Gastrocnemius medialis (tissue), 4 donors: Measurements from ENCODE around the gene OCA2. TPM values are rescaled to one million over a fixed set of nuclear protein-coding genes. Genes with fewer than 3 reads are reported as not detected.
"Not testable (repeated sequence)": the region's sequence is repeated elsewhere in the genome, so short reads cannot be mapped to it uniquely, and the experiment has no call there.

Source experiments
- ATAC-seq, 2 donors: fragments of 150-250 bp; one replicate each; pipeline ENCODE4 v1.9.1; 2016
- DNase-seq, 2 donors: peaks; one replicate each; pipeline ENCODE4 v3.0.0-alpha.2; 2019
- H3K27ac ChIP-seq, 4 donors: fragments of 200-600 bp; sonication (generic); 1 replicate in 1 of 4; 2 replicates in 3 of 4; pipeline ENCODE4 v1.5.1; 2016 to 2018; ENCODE audit warnings: mild to moderate bottlenecking in 2 of 4, moderate library complexity in 1 of 4
- H3K27me3 ChIP-seq, 3 donors: fragments of 200-600 bp; sonication (generic) in 2 of 3; 1 replicate in 1 of 3; 2 replicates in 2 of 3; pipeline versions ENCODE4 v1.5.1 to v1.6.0; 2016 to 2019; ENCODE audit warnings: mild to moderate bottlenecking in 1 of 3, moderate library complexity in 1 of 3
- H3K36me3 ChIP-seq, 2 donors: fragments of 200-600 bp; sonication (generic) in 1 of 2; one replicate each; pipeline ENCODE4 v1.5.1; 2017 to 2018
- H3K4me1 ChIP-seq, 2 donors: fragments of 200-600 bp; sonication (generic) in 1 of 2; one replicate each; pipeline ENCODE4 v1.5.1; 2016 to 2017; ENCODE audit warnings: mild to moderate bottlenecking in 2 of 2
- H3K4me3 ChIP-seq, 4 donors: fragments of 200-600 bp; sonication (generic) in 3 of 4; 1 replicate in 1 of 4; 2 replicates in 3 of 4; pipeline ENCODE4 v1.5.1; 2016 to 2019; ENCODE audit warnings: mild to moderate bottlenecking in 2 of 4
- H3K9me3 ChIP-seq, 3 donors: fragments of 200-600 bp; sonication (generic) in 2 of 3; 1 replicate in 1 of 3; 2 replicates in 2 of 3; pipeline ENCODE4 v1.5.1; 2016 to 2019
- POLR2A ChIP-seq, 2 donors: fragments of 450-650 bp; IDR thresholded peaks; one replicate each; pipeline ENCODE4 v1.6.1; 2017; ENCODE audit warnings: antibody characterized with exemption in 2 of 2, mild to moderate bottlenecking in 2 of 2, moderate library complexity in 2 of 2
- in situ Hi-C, 4 donors: fragments of 200-750 bp; cut with MboI; loops; one replicate each; pipeline versions ENCODE4 v1.15.0 to v1.8.0; 2017; ENCODE audit warnings: low sequenced_read_pairs in 4 of 4
- intact Hi-C: fragments of 100-400 bp; cut with DNase I; formaldehyde crosslinking; loops from one replicate; pipeline ENCODE4 v1.15.1; 2023; ENCODE audit warnings: low total_unique reads
- total RNA-seq, 4 donors: library from RNA; depleted of rRNA; stranded (reverse); fragments of >200 nt; gene quantifications; one replicate each; pipeline versions ENCODE4 v1.1.0 to v1.2.3, GENCODE V29; 2016
- TF ChIP-seq, protein P1 (sequence below), 5 experiments: fragments of 450-650 bp in 3 of 5; fragments of 200-600 bp in 2 of 5; sonication (generic) in 2 of 5; IDR thresholded peaks in 4 of 5; conservative IDR thresholded peaks in 1 of 5; 1 replicate in 4 of 5; 2 replicates in 1 of 5; pipeline ENCODE4 v1.5.1; 2016 to 2019; ENCODE audit warnings: antibody characterized with exemption in 5 of 5, mild to moderate bottlenecking in 3 of 5, moderate library complexity in 3 of 5

The OCA2 gene
- total RNA-seq, 4 donors from 2014 or later = 0.16 to 0.63 (median 0.41) TPM; not detected in 1

DNA sequence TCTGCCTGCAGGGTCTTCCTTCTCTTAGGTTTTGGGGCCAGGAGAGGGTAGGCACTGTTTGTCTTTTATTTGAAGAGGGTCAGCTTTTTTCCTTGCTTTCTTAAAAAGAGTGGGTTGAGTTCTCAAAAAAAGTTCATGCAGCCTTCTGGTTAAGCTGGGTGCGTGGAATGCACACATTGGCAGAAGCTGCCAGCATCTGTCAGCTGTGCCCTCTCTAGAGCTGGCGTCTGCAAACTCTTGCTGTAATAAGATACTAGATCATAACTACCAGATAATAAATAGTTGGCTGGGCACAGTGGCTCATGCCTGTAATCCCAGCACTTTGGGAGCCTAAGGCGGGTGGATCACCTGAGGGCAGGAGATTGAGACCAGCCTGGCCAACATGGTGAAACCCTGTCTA, 373.4 kb downstream of the OCA2 start:
- no peak for TF ChIP-seq POLR2A (IDR thresholded peaks at IDR 0.05)
- TF ChIP-seq, protein P1, sequence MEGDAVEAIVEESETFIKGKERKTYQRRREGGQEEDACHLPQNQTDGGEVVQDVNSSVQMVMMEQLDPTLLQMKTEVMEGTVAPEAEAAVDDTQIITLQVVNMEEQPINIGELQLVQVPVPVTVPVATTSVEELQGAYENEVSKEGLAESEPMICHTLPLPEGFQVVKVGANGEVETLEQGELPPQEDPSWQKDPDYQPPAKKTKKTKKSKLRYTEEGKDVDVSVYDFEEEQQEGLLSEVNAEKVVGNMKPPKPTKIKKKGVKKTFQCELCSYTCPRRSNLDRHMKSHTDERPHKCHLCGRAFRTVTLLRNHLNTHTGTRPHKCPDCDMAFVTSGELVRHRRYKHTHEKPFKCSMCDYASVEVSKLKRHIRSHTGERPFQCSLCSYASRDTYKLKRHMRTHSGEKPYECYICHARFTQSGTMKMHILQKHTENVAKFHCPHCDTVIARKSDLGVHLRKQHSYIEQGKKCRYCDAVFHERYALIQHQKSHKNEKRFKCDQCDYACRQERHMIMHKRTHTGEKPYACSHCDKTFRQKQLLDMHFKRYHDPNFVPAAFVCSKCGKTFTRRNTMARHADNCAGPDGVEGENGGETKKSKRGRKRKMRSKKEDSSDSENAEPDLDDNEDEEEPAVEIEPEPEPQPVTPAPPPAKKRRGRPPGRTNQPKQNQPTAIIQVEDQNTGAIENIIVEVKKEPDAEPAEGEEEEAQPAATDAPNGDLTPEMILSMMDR (IDR thresholded peaks at IDR 0.05 in 4 of 5, conservative IDR thresholded peaks at IDR 0.05 in 1 of 5) = no peak
- DNase-seq (no peak), ATAC-seq (no peak)
- Histone ChIP-seq H3K27me3 (no peaks in the 10 kb centered on the region), H3K36me3 (no peaks in the 10 kb centered on the region), H3K9me3 (no peaks in the 10 kb centered on the region), H3K27ac (no peak overlapping the region), H3K4me3 (no peak overlapping the region), H3K4me1 (no peaks in the 10 kb centered on the region)
- in situ Hi-C loops (no loop called here), intact Hi-C loops (no loop called here)

DNA sequence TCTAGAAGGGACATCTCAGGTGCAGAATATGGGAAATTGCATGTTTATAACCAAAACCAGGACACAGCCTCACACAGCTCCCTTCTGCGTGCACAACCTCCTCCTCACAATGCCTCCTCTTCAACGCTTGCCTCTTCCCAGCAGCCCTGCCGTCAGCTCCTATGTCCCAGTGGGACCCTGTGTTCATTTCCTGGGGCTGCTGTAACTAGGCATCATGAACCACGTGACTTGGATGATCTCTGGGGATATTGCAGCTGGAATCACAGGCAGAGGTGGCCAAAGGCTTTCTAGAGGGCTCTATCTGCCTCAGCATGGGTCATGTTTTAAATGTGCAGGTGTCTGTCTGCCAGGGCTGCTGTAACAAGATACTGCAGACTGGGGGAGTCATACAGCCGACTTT, 375.3 kb downstream of the OCA2 start:
- Histone ChIP-seq H3K27me3 (no peaks in the 10 kb centered on the region), H3K27ac (no peak overlapping the region), H3K9me3 (no peaks in the 10 kb centered on the region), H3K4me1 (no peaks in the 10 kb centered on the region), H3K36me3 (no peaks in the 10 kb centered on the region), H3K4me3 (no peak overlapping the region)
- ATAC-seq (no peak), DNase-seq (no peak)
- in situ Hi-C loops = no loop called here
- TF ChIP-seq, protein P1 (IDR thresholded peaks at IDR 0.05 in 4 of 5, conservative IDR thresholded peaks at IDR 0.05 in 1 of 5) = no peak
- no peak for TF ChIP-seq POLR2A (IDR thresholded peaks at IDR 0.05)
- intact Hi-C loops = no loop called here

DNA sequence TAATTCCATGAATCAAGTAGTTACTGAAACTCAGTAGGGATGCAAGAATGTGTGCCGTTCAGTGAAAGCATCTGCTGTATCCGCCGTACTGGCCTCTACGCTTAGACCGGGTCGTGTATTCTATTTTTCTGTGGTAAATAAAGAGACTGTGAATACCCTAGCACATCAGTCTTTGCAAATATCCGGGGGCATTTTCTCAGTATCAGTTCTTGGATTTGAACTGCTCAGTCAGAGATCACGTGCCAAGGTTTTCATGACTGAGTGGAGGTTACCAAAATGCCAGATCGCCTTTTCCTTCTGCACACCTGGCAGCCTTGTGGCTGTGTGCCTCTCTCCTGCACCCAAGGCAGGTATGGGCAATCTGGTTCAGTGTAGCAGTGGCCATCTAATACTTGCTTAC, 377.0 kb downstream of the OCA2 start:
- intact Hi-C loops = no loop called here
- in situ Hi-C loops = no loop called here
- no peak for TF ChIP-seq POLR2A (IDR thresholded peaks at IDR 0.05)
- TF ChIP-seq, protein P1 (IDR thresholded peaks at IDR 0.05 in 4 of 5, conservative IDR thresholded peaks at IDR 0.05 in 1 of 5) = no peak
- H3K27me3 ChIP-seq = no peaks in the 10 kb centered on the region
- ATAC-seq = no peak
- H3K36me3 ChIP-seq = no peaks in the 10 kb centered on the region
- no peak overlapping the region for H3K27ac ChIP-seq
- DNase-seq = no peak
- no peaks in the 10 kb centered on the region for H3K9me3 ChIP-seq
- H3K4me3 ChIP-seq = no peak overlapping the region
- H3K4me1 ChIP-seq = no peaks in the 10 kb centered on the region

DNA sequence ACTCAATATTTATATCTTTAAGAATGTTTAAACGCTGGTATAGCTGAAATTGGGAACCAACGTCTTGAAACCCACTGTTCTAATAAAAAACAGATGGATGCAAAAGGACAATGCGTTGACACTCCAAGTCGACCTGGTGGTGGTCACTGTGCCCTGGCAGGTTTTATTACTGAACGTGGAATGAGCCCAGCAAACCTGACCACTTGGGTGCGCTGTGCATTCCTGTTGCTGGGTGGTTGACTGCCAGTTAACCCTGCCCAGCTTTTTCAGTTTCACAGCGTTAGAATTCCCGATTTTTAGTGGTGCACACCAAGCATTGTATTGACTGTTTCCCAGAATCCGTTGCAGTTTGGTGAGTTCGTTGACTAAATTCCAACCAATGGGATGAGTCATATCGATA, 384.4 kb downstream of the OCA2 start:
- TF ChIP-seq, protein P1 (IDR thresholded peaks at IDR 0.05 in 4 of 5, conservative IDR thresholded peaks at IDR 0.05 in 1 of 5) = no peak
- no peak for TF ChIP-seq POLR2A (IDR thresholded peaks at IDR 0.05)
- in situ Hi-C loops (no loop called here), intact Hi-C loops (no loop called here)
- no peaks in the 10 kb centered on the region for H3K9me3 ChIP-seq
- no peaks in the 10 kb centered on the region for H3K27me3 ChIP-seq
- H3K36me3 ChIP-seq = no peaks in the 10 kb centered on the region
- no peak for DNase-seq
- H3K27ac ChIP-seq = no peak overlapping the region
- ATAC-seq = no peak
- no peaks in the 10 kb centered on the region for H3K4me1 ChIP-seq
- no peak overlapping the region for H3K4me3 ChIP-seq

DNA sequence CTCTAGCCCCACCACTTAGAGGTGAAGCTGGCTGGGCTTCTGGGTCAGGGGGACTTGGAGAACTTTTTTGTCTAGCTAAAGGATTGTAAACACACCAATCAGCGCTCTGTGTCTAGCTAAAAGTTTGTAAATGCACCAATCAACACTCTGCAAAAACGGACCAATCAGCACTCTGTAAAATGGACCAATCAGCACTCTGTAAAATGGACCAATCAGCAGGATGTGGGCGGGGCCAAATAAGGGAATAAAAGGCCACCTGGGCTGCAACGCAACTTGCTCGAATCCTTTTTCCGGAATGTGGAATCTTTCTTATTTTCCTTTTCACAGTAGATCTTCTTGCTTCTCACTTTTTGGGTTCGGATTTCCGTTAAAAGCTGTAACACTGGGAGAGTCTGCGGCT, 385.3 kb downstream of the OCA2 start:
- in situ Hi-C loops, H3K27me3 ChIP-seq, H3K27ac ChIP-seq, H3K4me3 ChIP-seq, H3K9me3 ChIP-seq, DNase-seq, H3K36me3 ChIP-seq, H3K4me1 ChIP-seq, intact Hi-C loops, ATAC-seq: not testable (repeated sequence)
